ENCODE data around the gene EPB42. TPM values are rescaled to one million over a fixed set of nuclear protein-coding genes. Genes with fewer than 3 reads are reported as not detected.

The EPB42 gene
- total RNA-seq, 1 donor from 2014 or later = not detected

DNA sequence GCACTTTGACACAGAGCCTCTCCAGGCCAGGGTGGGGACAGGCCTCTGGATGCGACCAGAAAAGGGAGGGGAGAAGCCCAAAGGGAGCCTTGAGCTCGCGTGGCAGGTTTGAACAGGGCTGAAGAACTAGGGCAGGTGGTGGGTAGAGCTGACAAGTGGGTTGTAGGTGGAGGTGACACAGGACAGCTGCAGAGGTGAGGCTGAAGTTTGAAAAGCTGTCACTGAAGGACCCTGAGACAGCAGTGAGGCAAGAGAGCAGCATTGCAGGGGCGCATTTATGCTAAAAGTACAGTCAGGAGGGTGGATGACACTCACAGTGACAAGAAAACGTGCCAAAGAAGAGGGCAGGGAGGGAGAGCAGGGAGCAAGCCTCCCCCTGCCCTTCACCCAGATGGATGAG is 21.8 kb upstream of the EPB42 start:
- DNase-seq (no peak), ATAC-seq (ENCODE audit: low read depth) (no peak)
- peaks cover 7% of the 10 kb centered on the region for H3K4me1 Mint-ChIP-seq
- CTCF ChIA-PET = interaction anchor here (1.0 to 3.0 kb wide), 3 partner anchors 16 to 43 kb away, joined by 4 to 15 read pairs (median 5); no protein-coding TSS in a partner anchor
- TF ChIP-seq, protein P1, sequence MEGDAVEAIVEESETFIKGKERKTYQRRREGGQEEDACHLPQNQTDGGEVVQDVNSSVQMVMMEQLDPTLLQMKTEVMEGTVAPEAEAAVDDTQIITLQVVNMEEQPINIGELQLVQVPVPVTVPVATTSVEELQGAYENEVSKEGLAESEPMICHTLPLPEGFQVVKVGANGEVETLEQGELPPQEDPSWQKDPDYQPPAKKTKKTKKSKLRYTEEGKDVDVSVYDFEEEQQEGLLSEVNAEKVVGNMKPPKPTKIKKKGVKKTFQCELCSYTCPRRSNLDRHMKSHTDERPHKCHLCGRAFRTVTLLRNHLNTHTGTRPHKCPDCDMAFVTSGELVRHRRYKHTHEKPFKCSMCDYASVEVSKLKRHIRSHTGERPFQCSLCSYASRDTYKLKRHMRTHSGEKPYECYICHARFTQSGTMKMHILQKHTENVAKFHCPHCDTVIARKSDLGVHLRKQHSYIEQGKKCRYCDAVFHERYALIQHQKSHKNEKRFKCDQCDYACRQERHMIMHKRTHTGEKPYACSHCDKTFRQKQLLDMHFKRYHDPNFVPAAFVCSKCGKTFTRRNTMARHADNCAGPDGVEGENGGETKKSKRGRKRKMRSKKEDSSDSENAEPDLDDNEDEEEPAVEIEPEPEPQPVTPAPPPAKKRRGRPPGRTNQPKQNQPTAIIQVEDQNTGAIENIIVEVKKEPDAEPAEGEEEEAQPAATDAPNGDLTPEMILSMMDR (IDR thresholded peaks at IDR 0.05) = no peak
- POLR2A ChIA-PET = no interaction called here
- no peaks in the 10 kb centered on the region for H3K9me3 Mint-ChIP-seq
- intact Hi-C loops (cut with micrococcal nuclease) = no loop called here
- no peak overlapping the region for H3K4me3 Mint-ChIP-seq
- H3K36me3 Mint-ChIP-seq (ENCODE audit: low read depth) = no peaks in the 10 kb centered on the region
- H3K27ac Mint-ChIP-seq = no peak overlapping the region
- peaks cover 4% of the 10 kb centered on the region for H3K27me3 Mint-ChIP-seq

DNA sequence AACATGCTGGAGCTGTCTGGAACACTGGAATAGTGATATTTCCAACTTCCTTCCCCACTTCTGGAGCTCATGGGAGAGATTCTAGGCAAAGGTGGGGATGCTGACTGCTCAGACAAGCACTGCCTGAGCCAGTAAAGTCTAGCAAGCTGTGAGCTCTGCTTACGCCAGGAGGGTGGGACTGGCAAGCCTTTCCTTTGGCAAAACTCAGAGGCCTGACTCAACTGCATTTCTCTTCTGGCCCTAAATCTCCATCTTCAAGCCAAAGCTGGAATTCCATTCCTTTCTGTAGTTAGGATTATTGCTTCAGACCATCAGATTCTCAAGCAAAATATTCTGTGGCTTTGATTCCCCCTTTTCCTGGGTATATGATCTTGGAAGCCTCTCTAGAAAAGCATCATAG is 20.3 kb upstream of the EPB42 start:
- ChIA-PET POLR2A (interaction anchor here (0.6 kb wide), 1 partner anchor 19 kb away, joined by 4 read pairs; no protein-coding TSS in a partner anchor), CTCF (interaction anchor here (3.0 kb wide), 1 partner anchor 45 kb away, joined by 15 read pairs; no protein-coding TSS in a partner anchor)
- Mint-ChIP-seq H3K27ac (no peak overlapping the region), H3K9me3 (no peaks in the 10 kb centered on the region), H3K4me3 (no peak overlapping the region), H3K4me1 (peaks cover 10% of the 10 kb centered on the region), H3K27me3 (peaks cover 4% of the 10 kb centered on the region), H3K36me3 (ENCODE audit: low read depth) (no peaks in the 10 kb centered on the region)
- ATAC-seq (ENCODE audit: low read depth) = no peak
- TF ChIP-seq, protein P1 (IDR thresholded peaks at IDR 0.05) = no peak
- no peak for DNase-seq
- intact Hi-C loops (cut with micrococcal nuclease) = no loop called here

DNA sequence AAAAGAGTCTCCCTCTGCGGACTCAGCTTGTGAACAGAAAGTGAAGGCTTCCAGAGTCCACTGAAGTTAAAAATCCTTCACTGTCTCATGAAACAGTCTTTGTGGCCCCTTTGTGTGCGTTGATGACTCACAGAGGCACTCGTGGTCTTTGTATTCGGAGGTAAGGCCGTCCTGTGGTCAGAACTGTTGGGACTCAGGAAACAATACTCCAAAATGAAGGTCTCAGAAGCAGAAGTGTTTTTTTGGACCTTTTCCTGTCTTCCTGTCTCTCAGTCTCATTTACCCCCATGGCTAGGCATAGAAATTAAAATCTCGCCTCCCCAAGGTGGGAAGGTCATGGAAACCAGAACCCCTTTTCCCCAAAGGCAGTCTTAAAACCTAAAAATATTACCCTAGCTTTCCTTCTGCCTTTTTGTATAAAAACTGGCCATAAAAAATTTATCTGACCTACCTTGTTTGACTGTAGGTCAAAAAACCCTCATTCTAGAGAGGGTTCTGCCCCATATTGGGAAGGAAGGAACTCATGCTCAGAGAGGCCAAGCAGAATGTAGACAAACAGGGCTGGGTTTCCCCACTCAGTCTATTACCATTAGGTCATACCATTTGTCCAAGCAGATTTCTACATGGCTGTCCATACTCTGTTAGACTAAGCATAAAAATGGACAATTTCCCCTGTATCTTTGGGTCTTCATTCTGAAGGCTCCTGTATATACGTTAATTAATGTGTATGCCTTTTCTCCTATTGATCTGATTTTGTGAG is 19.1 kb upstream of the EPB42 start:
- TF ChIP-seq, protein P1 (IDR thresholded peaks at IDR 0.05) = no peak
- ChIA-PET POLR2A (no interaction called here), CTCF (interaction anchor here (0.7 kb wide), 1 partner anchor 15 kb away, joined by 3 read pairs; no protein-coding TSS in a partner anchor)
- Mint-ChIP-seq H3K27me3 (peaks cover 4% of the 10 kb centered on the region), H3K4me1 (peaks cover 10% of the 10 kb centered on the region), H3K27ac (no peak overlapping the region), H3K9me3 (no peaks in the 10 kb centered on the region), H3K4me3 (no peak overlapping the region), H3K36me3 (ENCODE audit: low read depth) (no peaks in the 10 kb centered on the region)
- intact Hi-C loops (cut with micrococcal nuclease) = no loop called here
- DNase-seq (no peak), ATAC-seq (ENCODE audit: low read depth) (no peak)

DNA sequence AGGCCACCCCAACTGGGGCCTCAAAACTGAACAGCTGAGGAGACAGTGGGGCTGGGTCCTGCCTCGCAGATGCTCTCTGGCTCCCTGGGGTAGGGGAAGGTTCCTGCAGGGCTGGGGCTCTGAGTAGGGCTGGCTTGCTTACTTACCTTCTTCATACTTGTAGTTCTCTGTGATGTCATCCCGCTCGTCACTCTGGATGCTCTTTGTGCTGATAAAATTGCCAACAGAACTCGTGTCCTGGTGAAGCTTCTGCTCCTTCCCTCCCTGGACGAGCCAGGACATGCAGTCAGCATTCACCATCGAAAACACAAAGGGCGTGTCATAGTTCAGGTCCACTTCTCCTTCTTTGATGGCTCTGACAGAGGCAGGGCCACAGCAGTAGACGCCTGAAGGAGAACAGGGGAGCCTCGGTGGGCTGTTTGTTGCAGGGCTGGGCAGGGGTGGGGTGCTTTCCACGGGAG is 17.9 kb upstream of the EPB42 start:
- H3K9me3 Mint-ChIP-seq = no peaks in the 10 kb centered on the region
- ChIA-PET POLR2A (no interaction called here), CTCF (no interaction called here)
- DNase-seq = no peak
- intact Hi-C loops (cut with micrococcal nuclease) = no loop called here
- TF ChIP-seq, protein P1 (IDR thresholded peaks at IDR 0.05) = no peak
- H3K4me3 Mint-ChIP-seq = no peak overlapping the region
- H3K27ac Mint-ChIP-seq = no peak overlapping the region
- ATAC-seq (ENCODE audit: low read depth) = no peak
- H3K4me1 Mint-ChIP-seq = peaks cover 10% of the 10 kb centered on the region
- H3K36me3 Mint-ChIP-seq (ENCODE audit: low read depth) = no peaks in the 10 kb centered on the region
- peaks cover 4% of the 10 kb centered on the region for H3K27me3 Mint-ChIP-seq

DNA sequence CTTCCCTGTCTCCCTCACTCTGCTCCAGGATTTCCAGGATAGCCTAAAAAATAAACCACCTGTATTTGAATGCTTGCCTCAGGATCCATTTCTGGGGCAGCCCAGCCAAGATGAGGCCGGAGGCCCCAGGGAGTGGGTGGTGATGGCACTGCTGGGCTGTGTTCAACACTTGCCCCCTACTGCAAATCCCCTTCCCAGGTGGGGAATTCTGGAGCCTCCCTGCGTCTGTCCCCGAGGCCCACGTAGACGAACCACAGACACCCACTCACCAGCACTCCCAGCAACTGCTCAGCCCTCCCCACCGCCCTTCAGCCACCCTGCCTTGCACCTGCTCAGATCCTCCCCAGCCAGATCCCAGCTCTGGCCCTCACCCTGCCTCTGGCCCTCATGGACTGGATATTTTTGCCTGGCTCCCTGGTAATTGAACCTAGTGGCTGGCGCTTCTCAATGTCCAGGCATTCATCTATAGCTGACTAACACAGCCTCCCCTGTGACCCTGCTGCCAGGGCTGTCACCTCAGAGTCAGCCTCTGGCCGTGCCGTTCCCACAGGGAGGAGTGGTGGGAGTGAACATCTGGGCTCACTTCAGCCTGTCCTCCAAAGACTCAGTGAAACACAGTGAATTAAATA is 17.1 kb upstream of the EPB42 start:
- TF ChIP-seq, protein P1 (IDR thresholded peaks at IDR 0.05) = no peak
- ChIA-PET CTCF (no interaction called here), POLR2A (no interaction called here)
- Mint-ChIP-seq H3K9me3 (no peaks in the 10 kb centered on the region), H3K27ac (no peak overlapping the region), H3K4me3 (no peak overlapping the region), H3K36me3 (ENCODE audit: low read depth) (no peaks in the 10 kb centered on the region), H3K4me1 (peaks cover 10% of the 10 kb centered on the region), H3K27me3 (peaks cover 4% of the 10 kb centered on the region)
- DNase-seq (no peak), ATAC-seq (ENCODE audit: low read depth) (no peak)
- intact Hi-C loops (cut with micrococcal nuclease) = no loop called here
